ENCODE results near the gene MAU2. TPM values are rescaled to one million over a fixed set of nuclear protein-coding genes. Genes with fewer than 3 reads are reported as not detected.

The MAU2 gene
- total and polyA plus RNA-seq, 2 of the 13 experiments (the other 11 are each of a cell fraction or from before 2014, with no cell fraction given), result 16.8 to 33.8 TPM

- peak; percentile 42; the same call in 1 of the 2 replicates for TF ChIP-seq CREB1 (IDR thresholded peaks at IDR 0.05)
- no peak for TF ChIP-seq CREB1 (CRISPR knock-in tag; IDR thresholded peaks at IDR 0.05)
- peak; percentile 77; the same call in 1 of the 2 replicates for TF ChIP-seq ZBTB33 (CRISPR knock-in tag; IDR thresholded peaks at IDR 0.05)
- peak; percentile 84 for TF ChIP-seq MED1 (CRISPR knock-in tag; IDR thresholded peaks at IDR 0.05)
- no peak for TF ChIP-seq KIAA2018 (CRISPR knock-in tag; IDR thresholded peaks at IDR 0.05; ENCODE audit: borderline replicate concordance)
- peak; percentile 73 for TF ChIP-seq ZNF777 (CRISPR knock-in tag; IDR thresholded peaks at IDR 0.05)
- peak; percentile 71 for TF ChIP-seq KAT8 (CRISPR knock-in tag; IDR thresholded peaks at IDR 0.05)
- 0 out of 2 replicates have a peak, but pooled peaks have one; percentile 55 for TF ChIP-seq HOXA9 (CRISPR knock-in tag; IDR thresholded peaks at IDR 0.05; ENCODE audit: borderline replicate concordance)
- TF ChIP-seq NCOA2 (CRISPR knock-in tag; IDR thresholded peaks at IDR 0.05), result peak; percentile 68; the same call in 1 of the 2 replicates
- no peak for TF ChIP-seq JARID2 (CRISPR knock-in tag; IDR thresholded peaks at IDR 0.05; ENCODE audit: insufficient replicate concordance)
- TF ChIP-seq, protein P1, sequence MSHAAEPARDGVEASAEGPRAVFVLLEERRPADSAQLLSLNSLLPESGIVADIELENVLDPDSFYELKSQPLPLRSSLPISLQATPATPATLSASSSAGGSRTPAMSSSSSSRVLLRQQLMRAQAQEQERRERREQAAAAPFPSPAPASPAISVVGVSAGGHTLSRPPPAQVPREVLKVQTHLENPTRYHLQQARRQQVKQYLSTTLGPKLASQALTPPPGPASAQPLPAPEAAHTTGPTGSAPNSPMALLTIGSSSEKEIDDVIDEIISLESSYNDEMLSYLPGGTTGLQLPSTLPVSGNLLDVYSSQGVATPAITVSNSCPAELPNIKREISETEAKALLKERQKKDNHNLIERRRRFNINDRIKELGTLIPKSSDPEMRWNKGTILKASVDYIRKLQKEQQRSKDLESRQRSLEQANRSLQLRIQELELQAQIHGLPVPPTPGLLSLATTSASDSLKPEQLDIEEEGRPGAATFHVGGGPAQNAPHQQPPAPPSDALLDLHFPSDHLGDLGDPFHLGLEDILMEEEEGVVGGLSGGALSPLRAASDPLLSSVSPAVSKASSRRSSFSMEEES (CRISPR knock-in tag; IDR thresholded peaks at IDR 0.05), result peak; percentile 85; the same call in 1 of the 2 replicates
- TF ChIP-seq HNF4A (CRISPR knock-in tag; IDR thresholded peaks at IDR 0.05), result peak; percentile 15; the same call in 1 of the 2 replicates
- peak; percentile 19; the same call in 1 of the 2 replicates for TF ChIP-seq PITX1 (CRISPR knock-in tag; IDR thresholded peaks at IDR 0.05)
- no peak for TF ChIP-seq CBX1 (IDR thresholded peaks at IDR 0.05; ENCODE audit: low read depth)
- TF ChIP-seq RAD21 (CRISPR knock-in tag; IDR thresholded peaks at IDR 0.05), result peak; percentile 44
- TF ChIP-seq AGO1 (IDR thresholded peaks at IDR 0.05; ENCODE audit: low read depth, low read length, poor library complexity, severe bottlenecking), result no peak
- no peak for TF ChIP-seq ZNF737 (CRISPR knock-in tag; IDR thresholded peaks at IDR 0.05; ENCODE audit: borderline replicate concordance)
- peak; percentile 90 for TF ChIP-seq HOXD1 (CRISPR knock-in tag; IDR thresholded peaks at IDR 0.05)
Observed at GRCh38 chr19:19404879-19405860, 84.5 kb downstream of the MAU2 start, which contains the start of gene GATAD2A (continued).

All from HepG2 (cell line).